Measurements from ENCODE around the gene ADGRV1.

DNA sequence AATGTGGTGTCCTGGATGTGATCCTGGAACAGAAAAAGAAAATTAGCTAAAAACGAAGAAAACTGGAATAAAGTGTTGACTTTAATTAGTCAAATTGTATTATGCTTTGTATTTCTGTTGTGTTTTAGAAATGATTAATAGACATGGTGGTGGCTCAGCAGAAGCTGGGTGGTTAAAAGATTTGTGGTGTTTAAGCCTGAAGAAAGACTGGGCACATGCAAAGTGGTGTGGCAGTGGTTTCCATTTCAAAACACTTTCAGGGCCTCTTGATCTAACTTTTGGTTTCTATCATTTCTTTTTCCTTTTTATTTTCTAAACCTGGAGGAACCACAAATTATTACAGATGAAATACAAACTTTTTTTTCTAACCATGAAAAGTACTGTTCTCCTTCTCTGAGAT is 44.1 kb downstream of the ADGRV1 start:
- TF ChIP-seq, protein P1, sequence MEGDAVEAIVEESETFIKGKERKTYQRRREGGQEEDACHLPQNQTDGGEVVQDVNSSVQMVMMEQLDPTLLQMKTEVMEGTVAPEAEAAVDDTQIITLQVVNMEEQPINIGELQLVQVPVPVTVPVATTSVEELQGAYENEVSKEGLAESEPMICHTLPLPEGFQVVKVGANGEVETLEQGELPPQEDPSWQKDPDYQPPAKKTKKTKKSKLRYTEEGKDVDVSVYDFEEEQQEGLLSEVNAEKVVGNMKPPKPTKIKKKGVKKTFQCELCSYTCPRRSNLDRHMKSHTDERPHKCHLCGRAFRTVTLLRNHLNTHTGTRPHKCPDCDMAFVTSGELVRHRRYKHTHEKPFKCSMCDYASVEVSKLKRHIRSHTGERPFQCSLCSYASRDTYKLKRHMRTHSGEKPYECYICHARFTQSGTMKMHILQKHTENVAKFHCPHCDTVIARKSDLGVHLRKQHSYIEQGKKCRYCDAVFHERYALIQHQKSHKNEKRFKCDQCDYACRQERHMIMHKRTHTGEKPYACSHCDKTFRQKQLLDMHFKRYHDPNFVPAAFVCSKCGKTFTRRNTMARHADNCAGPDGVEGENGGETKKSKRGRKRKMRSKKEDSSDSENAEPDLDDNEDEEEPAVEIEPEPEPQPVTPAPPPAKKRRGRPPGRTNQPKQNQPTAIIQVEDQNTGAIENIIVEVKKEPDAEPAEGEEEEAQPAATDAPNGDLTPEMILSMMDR (IDR thresholded peaks at IDR 0.05) = no peak
- TF ChIP-seq EP300 (IDR thresholded peaks at IDR 0.05; ENCODE audit: low read depth) (no peak), POLR2A (IDR thresholded peaks at IDR 0.05) (no peak), POLR2AphosphoS5 (IDR thresholded peaks at IDR 0.05) (no peak)
